HCT116 (cell line): ENCODE measurements around the gene ZBTB16. TPM values are rescaled to one million over a fixed set of nuclear protein-coding genes. Genes with fewer than 3 reads are reported as not detected.

Experiments
- ATAC-seq: fragments of 200-7000 bp; cut with Tn5 transposase; 2 replicates; pipeline ENCODE4 v1.9.1; 2020; ENCODE audit warnings: mild to moderate bottlenecking, moderate library complexity
- BruUV-seq: library from RNA; stranded (reverse); fragments of 400-500 nt; replicated peaks from 2 replicates; lab custom pipeline; 2021; lab: Mats Ljungman, UMichigan
- CTCF ChIA-PET: fragments of 300-600 bp; sonication (Branson Sonifier 250); formaldehyde crosslinking; loops from one replicate; lab custom pipeline; 2021; ENCODE audit warnings: antibody characterized with exemption; lab: Charles Lee
- POLR2A ChIA-PET: fragments of 300-600, 350-600 bp; sonication (Branson Sonifier 250); formaldehyde crosslinking; loops from one replicate; lab custom pipeline; 2021; ENCODE audit warnings: antibody characterized with exemption; lab: Charles Lee
- RAD21 ChIA-PET, 2 experiments: fragments of 300-600 bp; sonication (Branson Sonifier 250); formaldehyde crosslinking; loops; one replicate each; lab custom pipeline; 2023; ENCODE audit warnings: low total read pairs in 2 of 2; ENCODE audit not compliant: uncharacterized antibody in 2 of 2, unreplicated experiment in 2 of 2, low non-redundant PET in 1 of 2; lab: Charles Lee
- DNase-seq: peaks from one replicate; pipeline ENCODE4 v3.0.0-alpha.2; 2010; ENCODE audit warnings: low read depth, low spot score
- H2AFZ ChIP-seq: fragments of 200-600 bp; shearing (Covaris generic), sonication (generic); 2 replicates; pipeline ENCODE4 v1.6.1; 2017; ENCODE audit warnings: low read depth, mixed run types, mixed read lengths, antibody characterized with exemption, low read length; ENCODE audit not compliant: poor library complexity, severe bottlenecking
- H3K27ac ChIP-seq: 2 replicates; pipeline ENCODE4 v1.5.1; 2012; ENCODE audit warnings: low read depth, low read length
- H3K27me3 ChIP-seq: fragments of 200-600 bp; sonication (generic); 2 replicates; pipeline ENCODE4 v1.6.1; 2016; ENCODE audit warnings: mixed run types, low read length, mixed read lengths; ENCODE audit not compliant: insufficient read depth
- H3K36me3 ChIP-seq, 2 experiments: fragments of 200-500 bp in 1 of 2; fragments of 200-600 bp in 1 of 2; sonication (Bioruptor generic) in 1 of 2; sonication (generic) in 1 of 2; 2 replicates each; pipeline versions ENCODE4 v1.5.1 to v1.6.1; 2014 to 2016; ENCODE audit warnings: low read length in 2 of 2, inconsistent platforms in 1 of 2, mixed read lengths in 1 of 2, mixed run types in 1 of 2; ENCODE audit not compliant: insufficient read depth in 2 of 2, control insufficient read depth in 1 of 2
- H3K4me1 ChIP-seq, 2 experiments: fragments of 200-600 bp in 1 of 2; sonication (generic) in 1 of 2; 2 replicates each; pipeline versions ENCODE4 v1.5.1 to v1.6.1; 2012 to 2017; ENCODE audit warnings: low read length in 2 of 2, inconsistent platforms in 1 of 2, mild to moderate bottlenecking in 1 of 2, mixed read lengths in 1 of 2, mixed run types in 1 of 2, moderate library complexity in 1 of 2; ENCODE audit not compliant: insufficient read depth in 2 of 2, control insufficient read depth in 1 of 2
- H3K4me2 ChIP-seq: fragments of 200-600 bp; sonication (generic); 2 replicates; pipeline ENCODE4 v1.6.1; 2017; ENCODE audit warnings: mixed run types, low read length, mixed read lengths
- H3K4me3 ChIP-seq, 2 experiments: fragments of 200-600 bp in 1 of 2; sonication (generic) in 1 of 2; replicated peaks in 1 of 2; 2 replicates each; pipeline ENCODE4 v1.5.1; 2011 to 2016; ENCODE audit warnings: low read length in 2 of 2, control low read depth in 1 of 2, low read depth in 1 of 2, mild to moderate bottlenecking in 1 of 2, mixed read lengths in 1 of 2, mixed run types in 1 of 2
- H3K79me2 ChIP-seq: fragments of 200-600 bp; sonication (generic); 2 replicates; pipeline ENCODE4 v1.6.1; 2017; ENCODE audit warnings: mild to moderate bottlenecking, mixed run types, low read length, moderate library complexity, mixed read lengths; ENCODE audit not compliant: insufficient read depth
- H3K9ac ChIP-seq: fragments of 200-600 bp; sonication (generic); 2 replicates; pipeline ENCODE4 v1.6.1; 2016; ENCODE audit warnings: low read length, mixed read lengths
- H3K9me2 ChIP-seq: fragments of 200-600 bp; sonication (generic), shearing (Covaris generic); 2 replicates; pipeline ENCODE4 v1.6.1; 2017; ENCODE audit warnings: mixed run types, mild to moderate bottlenecking, moderate library complexity; ENCODE audit not compliant: insufficient read depth
- H3K9me3 ChIP-seq, 2 experiments: fragments of 200-500 bp in 1 of 2; fragments of 200-600 bp in 1 of 2; sonication (Bioruptor generic) in 1 of 2; sonication (generic) in 1 of 2; 2 replicates each; pipeline ENCODE4 v1.6.1; 2014 to 2017; ENCODE audit warnings: low read length in 2 of 2, mixed read lengths in 2 of 2, inconsistent platforms in 1 of 2, low read depth in 1 of 2, mild to moderate bottlenecking in 1 of 2, mixed run types in 1 of 2, moderate library complexity in 1 of 2; ENCODE audit not compliant: control insufficient read depth in 1 of 2, insufficient read depth in 1 of 2
- H4K20me1 ChIP-seq: fragments of 200-600 bp; sonication (generic), shearing (Covaris generic); 2 replicates; pipeline ENCODE4 v1.6.1; 2017; ENCODE audit warnings: mixed run types, mild to moderate bottlenecking, moderate library complexity; ENCODE audit not compliant: insufficient read depth
- EGR1 ChIP-seq: IDR thresholded peaks from 2 replicates; pipeline ENCODE4 v1.6.1; 2012; ENCODE audit warnings: low read depth
- EZH2 ChIP-seq: fragments of 200-600 bp; sonication (generic); IDR thresholded peaks from 2 replicates; pipeline ENCODE4 v1.6.1; 2017; ENCODE audit warnings: antibody characterized with exemption, mixed run types
- EZH2phosphoT487 ChIP-seq: fragments of 200-600 bp; IDR thresholded peaks from 2 replicates; pipeline ENCODE4 v1.6.1; 2018; ENCODE audit warnings: antibody characterized with exemption, borderline replicate concordance
- MAX ChIP-seq: IDR thresholded peaks from 2 replicates; pipeline ENCODE4 v1.6.1; 2012
- POLR2A ChIP-seq: IDR thresholded peaks from 2 replicates; pipeline ENCODE4 v1.7.0; 2011; ENCODE audit warnings: borderline replicate concordance; ENCODE audit not compliant: insufficient read depth, insufficient read length; ENCODE audit errors: extremely low read depth
- SP1 ChIP-seq: IDR thresholded peaks from 2 replicates; pipeline ENCODE4 v1.6.1; 2012; ENCODE audit warnings: low read depth
- SRF ChIP-seq: IDR thresholded peaks from 2 replicates; pipeline ENCODE4 v1.6.1; 2012; ENCODE audit warnings: low read depth
- ZBTB33 ChIP-seq: IDR thresholded peaks from 2 replicates; pipeline ENCODE4 v1.6.1; 2011; ENCODE audit warnings: mild to moderate bottlenecking, low read length, moderate library complexity; ENCODE audit not compliant: insufficient replicate concordance; ENCODE audit errors: extremely low read depth
- ZNF274 ChIP-seq: fragments of 200-500 bp; sonication (Bioruptor generic); IDR thresholded peaks from 2 replicates; pipeline ENCODE4 v1.6.1; 2014; ENCODE audit warnings: mild to moderate bottlenecking, low read depth, low read length, inconsistent platforms
- intact Hi-C: fragments of 100-400 bp; cut with micrococcal nuclease; formaldehyde crosslinking; loops from 2 replicates; pipeline ENCODE4 v1.10.0; 2022
- total RNA-seq: library from RNA; stranded (reverse); gene quantifications from one replicate; pipeline ENCODE4 v1.2.1, GENCODE V29; 2021; ENCODE audit not compliant: unreplicated experiment
- TF ChIP-seq, protein P1 (sequence below): IDR thresholded peaks from 2 replicates; pipeline ENCODE4 v1.6.1; 2012; ENCODE audit warnings: low read depth

ZBTB16 gene
- total RNA-seq, 1 experiment from 2014 or later, result 0.30 TPM

DNA sequence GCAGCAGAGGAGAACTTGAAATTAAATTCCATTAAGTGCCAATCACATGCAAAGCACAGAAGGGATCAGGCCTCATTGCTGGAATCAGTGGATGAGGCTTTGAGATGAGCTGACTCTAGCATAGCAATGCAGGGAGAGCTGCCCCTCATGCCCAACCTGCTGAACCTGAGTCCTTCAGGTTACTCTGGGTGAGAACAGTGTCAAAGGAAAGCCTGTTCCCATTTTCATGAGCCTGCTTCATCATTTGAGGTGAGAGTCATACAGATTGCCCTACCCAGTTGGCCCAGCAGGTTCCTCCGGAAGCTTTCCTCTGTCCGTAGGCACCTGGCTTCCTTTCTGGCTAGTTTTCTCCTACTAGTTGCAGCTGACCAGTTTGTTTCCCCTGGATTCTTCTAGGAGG lies 25.9 kb upstream of the ZBTB16 start:
- H3K9me3 ChIP-seq, result no peaks in the 10 kb centered on the region
- no peak overlapping the region for H3K4me3 ChIP-seq
- H3K4me1 ChIP-seq, result peaks cover 0 to 4% of the 10 kb centered on the region in 2 experiments; a peak in 1 of 4 replicates
- H3K9me2 ChIP-seq, result no peaks in the 10 kb centered on the region
- H3K36me3 ChIP-seq, result no peaks in the 10 kb centered on the region
- no peak overlapping the region for H3K4me2 ChIP-seq
- intact Hi-C loops, result no loop called here
- no TSS peak for BruUV-seq
- H4K20me1 ChIP-seq, result no peaks in the 10 kb centered on the region
- H3K79me2 ChIP-seq, result no peaks in the 10 kb centered on the region
- TF ChIP-seq, protein P1, sequence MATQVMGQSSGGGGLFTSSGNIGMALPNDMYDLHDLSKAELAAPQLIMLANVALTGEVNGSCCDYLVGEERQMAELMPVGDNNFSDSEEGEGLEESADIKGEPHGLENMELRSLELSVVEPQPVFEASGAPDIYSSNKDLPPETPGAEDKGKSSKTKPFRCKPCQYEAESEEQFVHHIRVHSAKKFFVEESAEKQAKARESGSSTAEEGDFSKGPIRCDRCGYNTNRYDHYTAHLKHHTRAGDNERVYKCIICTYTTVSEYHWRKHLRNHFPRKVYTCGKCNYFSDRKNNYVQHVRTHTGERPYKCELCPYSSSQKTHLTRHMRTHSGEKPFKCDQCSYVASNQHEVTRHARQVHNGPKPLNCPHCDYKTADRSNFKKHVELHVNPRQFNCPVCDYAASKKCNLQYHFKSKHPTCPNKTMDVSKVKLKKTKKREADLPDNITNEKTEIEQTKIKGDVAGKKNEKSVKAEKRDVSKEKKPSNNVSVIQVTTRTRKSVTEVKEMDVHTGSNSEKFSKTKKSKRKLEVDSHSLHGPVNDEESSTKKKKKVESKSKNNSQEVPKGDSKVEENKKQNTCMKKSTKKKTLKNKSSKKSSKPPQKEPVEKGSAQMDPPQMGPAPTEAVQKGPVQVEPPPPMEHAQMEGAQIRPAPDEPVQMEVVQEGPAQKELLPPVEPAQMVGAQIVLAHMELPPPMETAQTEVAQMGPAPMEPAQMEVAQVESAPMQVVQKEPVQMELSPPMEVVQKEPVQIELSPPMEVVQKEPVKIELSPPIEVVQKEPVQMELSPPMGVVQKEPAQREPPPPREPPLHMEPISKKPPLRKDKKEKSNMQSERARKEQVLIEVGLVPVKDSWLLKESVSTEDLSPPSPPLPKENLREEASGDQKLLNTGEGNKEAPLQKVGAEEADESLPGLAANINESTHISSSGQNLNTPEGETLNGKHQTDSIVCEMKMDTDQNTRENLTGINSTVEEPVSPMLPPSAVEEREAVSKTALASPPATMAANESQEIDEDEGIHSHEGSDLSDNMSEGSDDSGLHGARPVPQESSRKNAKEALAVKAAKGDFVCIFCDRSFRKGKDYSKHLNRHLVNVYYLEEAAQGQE, result no peak
- TF ChIP-seq EGR1, result no peak
- no peak for TF ChIP-seq EZH2
- TF ChIP-seq ZNF274, result no peak
- TF ChIP-seq EZH2phosphoT487, result no peak
- no peak for TF ChIP-seq SP1
- TF ChIP-seq ZBTB33, result no peak
- no peak for TF ChIP-seq POLR2A
- no peak for TF ChIP-seq MAX
- TF ChIP-seq SRF, result no peak
- TF ChIP-seq, all 23 proteins: peak for 0
- Histone ChIP-seq H3K27me3 (peaks cover 18% of the 10 kb centered on the region), H3K27ac (no peak overlapping the region), H3K9ac (no peak overlapping the region), H2AFZ (no peak overlapping the region)
- ChIA-PET POLR2A (no interaction called here), CTCF (interaction anchor here (1.3 kb wide), 1 partner anchor 228 kb away, joined by 7 read pairs; no protein-coding TSS in a partner anchor), RAD21 (no interaction called here)
- no peak for DNase-seq
- no peak for ATAC-seq
